Thyroid gland (tissue), 4 donors: Measurements from ENCODE around the gene PRELID2.

Experiments
- CTCF ChIP-seq, 6 experiments: fragments of 200-600 bp in 3 of 6; fragments of 450-650 bp in 3 of 6; sonication (generic) in 3 of 6; IDR thresholded peaks; one replicate each; pipeline ENCODE4 v1.5.1; 2016 to 2019; ENCODE audit warnings: antibody characterized with exemption in 6 of 6, mild to moderate bottlenecking in 2 of 6, inconsistent platforms in 1 of 6, moderate library complexity in 1 of 6
- POLR2A ChIP-seq, 2 donors: fragments of 450-650 bp; IDR thresholded peaks; one replicate each; pipeline ENCODE4 v1.6.1; 2017; ENCODE audit warnings: antibody characterized with exemption in 2 of 2, mild to moderate bottlenecking in 2 of 2, moderate library complexity in 1 of 2

- no peak for TF ChIP-seq POLR2A (IDR thresholded peaks at IDR 0.05)
- peak; percentile 32 to 82 (median 60) for TF ChIP-seq CTCF (IDR thresholded peaks at IDR 0.05)
Measured at GRCh38 chr5:145825751-145826180, 9.4 kb downstream of the PRELID2 start.
